Hematopoietic multipotent progenitor cell treated with erythropoietin and hydrocortisone succinate and interleukin-3 and kit ligand, for 6 days (in vitro differentiated cells): ENCODE results near the gene NNT.
"Not testable (repeated sequence)": the region's sequence is repeated elsewhere in the genome, so short reads cannot be mapped to it uniquely, and the experiment has no call there.

Experiments
- DNase-seq: peaks from one replicate; pipeline ENCODE4 v3.0.0-alpha.2; 2015

The NNT gene

DNA sequence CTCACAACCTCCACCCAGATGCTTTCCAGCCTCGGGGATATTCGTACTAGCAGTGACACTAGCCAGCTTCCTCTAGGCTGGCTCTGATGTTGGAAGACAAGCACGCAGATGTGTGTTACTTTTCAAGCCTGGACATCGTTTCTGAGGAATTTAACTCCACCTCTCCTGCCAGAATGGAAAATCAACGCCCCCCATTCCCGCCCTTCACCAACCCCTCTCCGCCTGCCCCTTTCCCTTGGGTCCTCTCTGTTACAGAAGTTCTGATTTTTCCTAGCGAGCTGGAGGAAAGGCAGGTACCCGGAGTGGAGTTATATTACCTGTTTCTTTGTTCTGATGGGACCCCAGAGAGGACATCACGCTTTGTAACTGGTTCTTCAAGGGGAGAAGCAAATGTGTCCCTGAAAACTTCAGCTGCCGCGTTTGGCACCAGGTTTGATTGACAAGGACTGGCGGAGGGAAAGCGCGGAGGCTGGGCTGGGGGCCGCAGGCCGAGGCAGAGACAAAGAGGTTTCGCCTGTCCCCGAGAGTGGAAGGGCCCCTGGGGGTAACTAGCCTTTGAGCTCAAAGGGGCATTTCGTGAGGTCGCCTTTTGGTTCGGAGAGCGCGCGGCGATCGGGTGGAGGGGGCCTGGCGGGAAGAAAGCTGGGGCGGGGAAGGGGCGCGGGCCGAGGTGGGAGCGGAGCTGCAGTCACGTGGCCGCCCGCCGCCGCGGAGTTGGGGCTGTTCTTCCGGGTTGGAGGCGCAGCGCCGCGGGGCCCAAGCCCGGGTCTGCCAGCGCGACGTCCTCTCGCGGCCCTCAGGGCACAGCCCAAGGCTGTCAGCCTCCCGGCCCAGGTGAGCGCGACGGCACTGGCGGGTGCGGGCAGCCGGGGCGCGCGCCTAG is at the start of gene NNT:
Gene NNT, plus strand, starts transcription at position 720 of the 883 bp plus-strand sequence. CDS start 6,016 bp downstream, outside the sequence.
- peak; percentile 83 for DNase-seq

- DNase-seq = no peak
Observed at GRCh38 chr5:43553381-43553780, 49.6 kb upstream of the NNT start.

DNA sequence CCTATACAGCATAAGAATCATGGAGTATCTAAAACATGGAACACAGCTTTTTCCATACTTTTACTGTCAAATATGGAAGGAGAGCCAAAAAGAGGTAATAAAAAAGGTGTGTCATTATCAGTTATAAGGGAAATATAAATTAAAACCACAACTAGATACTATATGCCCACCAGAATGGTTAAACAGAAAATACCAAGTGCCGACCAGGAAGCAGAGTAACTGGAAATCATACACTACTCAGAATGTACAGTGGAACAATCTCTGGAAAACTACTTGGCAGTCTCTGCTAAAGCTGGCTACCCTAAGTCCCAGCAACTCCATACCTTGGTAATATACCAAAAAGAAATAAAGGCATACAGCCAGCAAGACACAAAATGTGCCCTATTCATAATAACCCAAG is 48.5 kb upstream of the NNT start:
- DNase-seq = no peak

DNA sequence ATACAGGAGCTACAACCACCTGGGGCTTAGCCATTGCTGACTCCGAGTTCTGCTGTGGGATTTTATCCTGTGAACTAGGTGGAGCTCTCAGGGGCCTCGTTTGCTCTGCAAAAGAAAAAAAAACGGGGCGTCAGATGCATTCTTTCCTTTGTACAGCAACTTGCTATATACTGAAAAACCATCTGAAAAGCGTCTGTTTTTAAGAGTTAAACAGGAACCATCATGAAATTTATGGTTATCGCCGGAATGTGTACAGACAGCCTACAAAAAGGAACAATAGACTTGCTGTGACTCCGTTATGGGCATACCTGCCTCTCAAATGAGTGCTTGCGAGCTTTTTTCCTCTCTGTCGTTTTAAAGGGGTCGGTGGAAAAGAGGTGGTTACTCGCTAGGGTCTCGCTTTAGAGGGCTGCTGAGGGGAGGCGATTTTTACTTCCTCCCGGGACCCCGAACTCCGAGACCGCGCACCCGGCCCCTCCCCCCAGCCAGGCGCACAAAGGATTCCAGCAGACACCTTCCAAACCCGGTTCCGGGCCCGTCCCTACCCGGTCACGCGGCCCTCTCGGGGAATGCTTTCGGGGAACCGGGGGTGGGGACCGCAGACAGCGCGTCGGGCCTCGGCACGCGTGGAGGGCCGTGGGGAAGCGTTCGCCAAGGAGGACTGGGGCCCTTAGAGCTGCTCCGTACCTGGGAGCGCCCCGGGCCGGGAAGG is 46.9 kb upstream of the NNT start:
- peak; percentile 66 for DNase-seq

DNA sequence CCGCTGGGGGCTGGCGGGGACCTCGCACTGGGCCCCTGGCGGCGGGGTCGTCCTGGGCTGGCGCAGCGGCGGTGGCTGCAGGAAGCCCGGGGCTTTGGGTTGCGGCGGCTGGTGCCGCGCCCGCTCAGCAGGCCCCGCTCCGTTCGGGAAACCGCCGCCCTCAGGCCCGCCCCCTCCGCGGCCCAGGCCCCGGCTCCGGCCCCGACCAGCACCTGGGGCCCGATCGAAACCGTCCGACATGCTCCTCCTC is 46.4 kb upstream of the NNT start:
- not testable (repeated sequence) for DNase-seq

DNA sequence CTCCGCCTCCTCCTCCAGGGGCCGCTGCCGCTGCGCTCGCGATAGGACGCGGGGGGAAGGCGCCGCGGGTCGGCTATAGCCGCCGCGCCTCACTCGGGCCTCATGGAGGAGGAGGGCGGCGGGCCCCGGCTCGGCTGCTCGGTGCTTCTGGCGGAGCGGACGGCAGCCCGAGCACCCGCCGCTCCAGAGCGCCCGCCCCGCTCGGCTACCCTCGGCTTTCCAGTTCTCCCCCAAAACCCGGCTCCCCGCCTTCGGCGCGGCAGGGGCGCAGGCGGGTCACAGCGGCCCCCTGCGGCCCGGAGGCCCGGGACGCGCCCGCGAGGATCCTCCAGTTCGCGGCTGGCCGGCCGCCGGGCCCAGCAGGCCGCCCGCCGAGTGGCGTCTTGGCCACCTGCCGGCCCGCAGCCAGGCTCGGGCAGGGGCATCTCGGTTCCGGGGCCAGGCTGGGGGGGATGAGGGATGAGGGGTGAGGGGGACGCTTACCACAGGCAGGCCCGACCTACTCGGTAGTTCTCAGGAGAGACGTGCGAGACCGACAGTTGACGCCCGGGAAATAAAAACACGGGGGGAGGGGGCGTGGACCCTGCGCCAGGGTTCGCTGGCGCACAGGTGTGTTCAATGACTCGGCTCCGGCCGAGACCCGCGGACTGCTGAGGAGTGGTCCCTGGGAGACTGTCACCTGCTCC is 46.0 kb upstream of the NNT start, which contains the start of gene PAIP1:
Gene PAIP1, minus strand, starts transcription at position 221 of the 686 bp plus-strand sequence. CDS start 231 bp downstream, outside the sequence.
- peak; percentile 86 for DNase-seq

- DNase-seq = no peak
Observed at GRCh38 chr5:43560128-43560527, 42.9 kb upstream of the NNT start.

GRCh38 chr5:43561356-43561755 is 41.6 kb upstream of the NNT start:
- no peak for DNase-seq

GRCh38 chr5:43563321-43563720 is 39.7 kb upstream of the NNT start:
- DNase-seq = no peak

GRCh38 chr5:43564289-43564850 is 38.6 kb upstream of the NNT start:
- DNase-seq = no peak

GRCh38 chr5:43565043-43565442 is 37.9 kb upstream of the NNT start:
- no peak for DNase-seq

DNA sequence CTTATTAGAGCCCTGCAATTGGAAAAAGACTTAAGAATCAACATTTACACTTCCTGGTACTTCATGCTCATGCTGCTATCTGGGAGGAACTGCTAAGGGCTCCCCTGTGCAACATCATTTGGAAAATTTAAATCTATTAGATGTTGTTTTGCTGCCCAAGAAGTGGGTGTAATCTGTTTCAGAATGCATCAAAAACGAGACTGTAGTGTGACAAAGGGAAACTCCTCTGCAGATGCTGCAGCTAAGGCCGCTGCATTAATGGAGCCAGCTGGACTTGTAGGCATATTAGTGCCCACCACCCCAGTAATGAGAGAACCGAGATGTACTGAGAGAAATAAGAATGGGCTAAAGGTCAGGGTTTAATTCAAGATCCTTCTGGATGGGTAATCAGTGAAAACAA is 35.0 kb upstream of the NNT start:
- no peak for DNase-seq

- DNase-seq = no peak
Observed at GRCh38 chr5:43569236-43569746, 33.7 kb upstream of the NNT start.

- no peak for DNase-seq
Observed at GRCh38 chr5:43570450-43571158, 32.4 kb upstream of the NNT start.

DNA sequence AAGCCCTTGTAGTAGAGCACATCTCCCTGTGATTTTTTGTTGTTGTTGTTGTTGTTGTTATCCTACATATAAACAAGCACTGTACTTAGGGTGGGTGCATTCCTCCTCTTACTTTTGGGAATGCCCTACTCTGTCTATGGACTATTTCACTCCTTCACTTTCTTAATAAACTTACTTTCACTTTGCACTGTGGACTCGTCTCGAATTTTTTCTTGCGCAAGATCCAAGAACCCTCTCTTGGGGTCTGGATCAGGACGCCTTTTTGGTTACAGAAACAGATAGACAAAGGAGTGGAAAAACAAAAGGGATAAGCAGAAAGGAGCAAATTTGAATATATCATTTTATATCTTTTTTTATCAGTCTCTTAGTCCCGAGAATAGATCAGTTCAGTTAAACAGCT is 31.7 kb upstream of the NNT start:
- no peak for DNase-seq

GRCh38 chr5:43572357-43572756 is 30.6 kb upstream of the NNT start:
- DNase-seq = no peak

DNA sequence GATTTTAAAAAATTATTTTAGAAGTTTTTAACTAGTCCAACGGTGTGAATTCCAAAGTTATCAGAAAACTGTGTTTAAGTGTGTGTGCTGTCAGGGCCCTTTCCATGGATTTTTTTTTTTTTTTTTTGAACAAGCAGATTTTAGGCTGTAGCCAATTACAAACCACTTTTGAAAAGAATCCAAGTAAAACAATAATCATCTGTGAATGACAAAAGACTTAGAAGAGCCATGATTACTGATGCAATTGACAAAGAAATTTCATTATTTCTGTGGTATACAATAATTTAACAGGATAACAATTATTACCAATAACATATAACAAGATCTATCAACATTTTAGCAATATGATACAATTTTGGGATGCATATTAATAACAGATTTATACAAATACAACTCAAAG is 29.9 kb upstream of the NNT start:
- DNase-seq = no peak

DNA sequence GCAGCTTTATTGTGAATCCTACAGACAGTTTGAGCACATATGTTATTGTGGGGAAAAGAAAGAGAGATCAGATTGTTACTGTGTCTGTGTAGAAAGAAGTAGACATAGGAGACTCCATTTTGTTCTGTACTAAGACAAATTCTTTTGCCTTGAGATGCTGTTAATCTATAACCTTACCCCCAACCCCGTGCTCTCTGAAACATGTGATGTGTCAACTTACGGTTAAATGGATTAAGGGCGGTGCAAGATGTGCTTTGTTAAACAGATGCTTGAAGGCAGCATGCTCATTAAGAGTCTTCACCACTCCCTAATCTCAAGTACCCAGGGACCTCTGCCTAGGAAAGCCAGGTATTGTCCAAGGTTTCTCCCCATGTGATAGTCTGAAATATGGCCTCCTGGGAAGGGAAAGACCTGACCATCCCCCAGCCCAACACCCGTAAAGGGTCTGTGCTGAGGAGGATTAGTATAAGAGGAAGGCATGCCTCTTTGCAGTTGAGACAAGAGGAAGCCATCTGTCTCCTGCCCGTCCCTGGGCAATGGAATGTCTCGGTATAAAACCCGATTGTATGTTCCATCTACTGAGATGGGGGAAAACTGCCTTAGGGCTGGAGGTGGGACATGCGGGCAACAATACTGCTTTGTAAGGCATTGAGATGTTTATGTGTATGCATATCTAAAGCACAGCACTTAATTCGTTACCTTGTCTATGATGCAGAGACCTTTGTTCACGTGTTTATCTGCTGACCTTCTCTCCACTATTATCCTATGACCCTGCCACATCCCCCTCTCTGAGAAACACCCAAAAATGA is 22.4 kb upstream of the NNT start:
- DNase-seq = not testable (repeated sequence)

DNA sequence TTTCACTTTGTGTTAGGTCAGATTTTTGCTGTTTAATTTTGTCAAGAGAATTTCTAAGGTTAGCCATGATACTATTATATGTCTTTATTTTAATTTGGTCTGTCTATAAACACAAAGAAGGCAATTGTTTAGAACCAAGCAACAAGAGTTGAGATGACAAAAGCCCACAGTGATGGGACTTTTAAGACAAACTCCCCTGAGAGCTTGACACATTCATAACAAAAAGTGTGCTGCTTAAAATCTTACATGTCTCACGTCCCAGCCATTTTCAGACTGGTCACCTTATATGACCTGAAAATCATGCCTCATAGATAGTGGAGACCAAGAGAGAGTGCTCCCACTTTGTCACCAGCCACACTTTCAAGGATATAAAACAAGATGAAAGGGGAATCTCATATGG is 21.6 kb upstream of the NNT start:
- DNase-seq = no peak

DNA sequence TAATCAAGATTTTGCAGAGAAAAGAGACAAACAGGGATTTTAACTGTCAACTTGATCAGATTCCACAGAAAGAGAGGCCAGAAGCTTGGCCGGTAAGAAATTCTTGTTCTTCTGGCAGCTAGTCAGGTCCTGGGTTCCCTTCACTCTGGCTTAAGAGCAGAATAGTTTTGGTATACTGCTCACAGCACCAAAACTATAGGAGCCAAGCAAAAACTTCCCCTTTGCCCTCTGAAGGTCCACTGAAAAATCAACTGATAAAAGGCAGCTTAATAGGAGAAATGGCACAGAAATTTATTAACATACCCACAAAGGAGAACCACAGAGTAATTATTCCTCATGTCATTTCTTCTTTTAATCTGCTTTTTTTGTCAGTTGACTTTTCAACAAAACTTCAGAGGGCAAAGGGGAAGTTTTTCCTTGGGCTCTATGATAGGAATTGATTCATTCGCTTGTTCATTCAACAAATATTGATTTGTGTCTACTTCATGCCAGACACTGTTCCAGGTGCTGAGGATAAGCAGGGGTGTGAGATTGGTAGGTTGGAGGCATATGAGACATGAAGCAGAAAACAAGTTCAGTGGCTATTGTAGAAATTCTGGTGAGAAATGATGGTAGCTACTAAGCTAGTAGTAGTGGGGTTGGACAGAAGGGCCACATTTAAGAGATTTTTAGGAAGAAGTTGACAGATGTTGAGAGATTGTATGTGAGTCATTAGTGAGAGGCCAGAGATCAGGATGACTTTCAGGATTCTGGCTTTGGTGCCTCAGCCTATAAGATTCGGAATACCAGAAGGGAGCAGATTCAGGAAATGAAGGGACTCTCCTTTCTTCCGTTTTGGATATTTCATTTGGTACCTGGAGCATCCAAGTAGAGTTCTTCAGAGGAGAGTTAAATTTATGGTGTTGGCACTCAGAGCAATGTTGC is 20.6 kb upstream of the NNT start:
- DNase-seq = no peak

- DNase-seq = no peak
Observed at GRCh38 chr5:43583724-43584123, 19.3 kb upstream of the NNT start.
